Spleen (tissue), 11 donors: ENCODE measurements around the gene ARHGEF26. TPM values are rescaled to one million over a fixed set of nuclear protein-coding genes. Genes with fewer than 3 reads are reported as not detected.
A peak's percentile ranks its signal among the peaks of the same experiment; 100 is the strongest.

Source experiments
- DNase-seq: peaks from one replicate; pipeline ENCODE4 v3.0.0-alpha.2; 2020
- H3K27ac ChIP-seq, 8 donors: fragments of 200-600 bp; sonication (generic) in 7 of 8; 1 replicate in 4 of 8; 2 replicates in 4 of 8; pipeline versions ENCODE4 v1.5.0 to v1.8.0; 2016 to 2021; ENCODE audit warnings: inconsistent platforms in 4 of 8, mild to moderate bottlenecking in 4 of 8, moderate library complexity in 1 of 8
- H3K27me3 ChIP-seq, 7 donors: fragments of 200-600 bp; sonication (generic) in 6 of 7; replicated peaks in 1 of 7; 1 replicate in 4 of 7; 2 replicates in 3 of 7; pipeline versions ENCODE4 v1.5.0 to v1.8.0; 2016 to 2021; ENCODE audit warnings: inconsistent platforms in 3 of 7, mild to moderate bottlenecking in 1 of 7
- H3K36me3 ChIP-seq, 6 donors: fragments of 200-600 bp; sonication (generic) in 5 of 6; 1 replicate in 4 of 6; 2 replicates in 2 of 6; pipeline versions ENCODE4 v1.5.0 to v1.8.0; 2016 to 2021; ENCODE audit warnings: inconsistent platforms in 2 of 6
- H3K4me1 ChIP-seq, 6 donors: fragments of 200-600 bp; sonication (generic) in 5 of 6; 1 replicate in 3 of 6; 2 replicates in 3 of 6; pipeline versions ENCODE4 v1.5.0 to v1.8.0; 2016 to 2021; ENCODE audit warnings: inconsistent platforms in 3 of 6
- H3K4me3 ChIP-seq, 8 donors: fragments of 200-600 bp; sonication (generic) in 7 of 8; 1 replicate in 4 of 8; 2 replicates in 4 of 8; pipeline versions ENCODE4 v1.5.0 to v1.8.0; 2016 to 2021; ENCODE audit warnings: inconsistent platforms in 4 of 8, mild to moderate bottlenecking in 4 of 8, moderate library complexity in 2 of 8
- H3K9me3 ChIP-seq, 8 donors: fragments of 200-600 bp; sonication (generic) in 7 of 8; 1 replicate in 4 of 8; 2 replicates in 4 of 8; pipeline versions ENCODE4 v1.5.0 to v1.8.0; 2016 to 2021; ENCODE audit warnings: inconsistent platforms in 4 of 8
- CTCF ChIP-seq, 11 experiments: fragments of 200-600 bp in 7 of 11; fragments of 450-650 bp in 4 of 11; sonication (generic) in 4 of 11; IDR thresholded peaks in 8 of 11; conservative IDR thresholded peaks in 3 of 11; 1 replicate in 7 of 11; 2 replicates in 4 of 11; pipeline versions ENCODE4 v1.4.0 to v1.8.0; 2016 to 2021; ENCODE audit warnings: antibody characterized with exemption in 11 of 11, inconsistent platforms in 4 of 11, mild to moderate bottlenecking in 1 of 11
- POLR2A ChIP-seq, 3 donors: fragments of 450-650 bp; IDR thresholded peaks; one replicate each; pipeline ENCODE4 v1.5.1; 2017; ENCODE audit warnings: antibody characterized with exemption in 3 of 3, mild to moderate bottlenecking in 1 of 3
- POLR2AphosphoS5 ChIP-seq, 3 donors: sonication (generic); formaldehyde crosslinking; IDR thresholded peaks; one replicate each; pipeline ENCODE4 v1.5.1; 2017; ENCODE audit warnings: antibody characterized with exemption in 3 of 3
- WGBS, 5 donors: extraction: QIAGEN DNeasy Blood & Tissue Kit in 3 of 5; methylation state at CpG; one replicate each; pipeline versions ENCODE4 v1.1.5 to v1.1.7; 2013 to 2018; 5-methylcytosine and 5-hydroxymethylcytosine counted together
- intact Hi-C: fragments of 100-400 bp; cut with DNase I; formaldehyde crosslinking; loops from one replicate; pipeline ENCODE4 v1.15.0; 2023; ENCODE audit warnings: low total_unique reads
- polyA plus RNA-seq, 3 donors: library from polyadenylated mRNA; stranded (reverse); fragments of 200-250 nt; gene quantifications; one replicate each; pipeline ENCODE4 v1.2.1, GENCODE V29; 2013
- total RNA-seq, 7 donors: library from RNA; depleted of rRNA in 3 of 7; stranded (reverse); fragments of >200 nt in 3 of 7; fragmentation: NEBNext Ultra II Directional in 4 of 7; extraction: Animal tissue kit (Norgen Biotek cat#: 25700) in 4 of 7; gene quantifications; one replicate each; pipeline versions ENCODE4 v1.1.0 to v1.2.1, GENCODE V29; 2016 to 2021
- donor health status: healthy with polysubstance abuse.
- donor health status: DM: no; HTN: no; CAD: no; lungs with moderate emphysema.
- donor health status: DM: no; HTN: no; CAD: no.
- donor health status: Bipolar disorder and iron deficiency.
- donor health status: healthy.
- donor health status: DM: no; HTN: no; CAD: no.
- donor health status: DM: yes; HTN: yes; CAD: no.

The ARHGEF26 gene
- total and polyA plus RNA-seq, 10 donors: 0.30 to 6.3 (median 1.1) TPM

GRCh38 chr3:154119951-154120350, 1.2 kb upstream of the ARHGEF26 start:
- H3K4me1 ChIP-seq: peaks cover 8 to 34% (median 23%) of the 10 kb centered on the region in 6 donors
- DNase-seq: no peak
- 77 to 93% (median 88%) methylated on average over 2 of the region's 2 CpGs for WGBS, 5 donors
- H3K27me3 ChIP-seq: peaks cover 0 to 71% (median 16%) of the 10 kb centered on the region in 7 donors
- H3K4me3 ChIP-seq: no peak overlapping the region
- H3K36me3 ChIP-seq: no peaks in the 10 kb centered on the region
- intact Hi-C loops: no loop called here
- H3K9me3 ChIP-seq: no peaks in the 10 kb centered on the region
- H3K27ac ChIP-seq: no peak overlapping the region
- no peak for TF ChIP-seq POLR2A (IDR thresholded peaks at IDR 0.05)
- TF ChIP-seq POLR2AphosphoS5 (IDR thresholded peaks at IDR 0.05): no peak
- no peak for TF ChIP-seq CTCF (IDR thresholded peaks at IDR 0.05 in 8 of 11, conservative IDR thresholded peaks at IDR 0.05 in 3 of 11)

- DNase-seq: peak; percentile 77
- 1 to 7% (median 3%) methylated on average over 27 to 76 of the region's 76 CpGs for WGBS, 5 donors
- TF ChIP-seq POLR2AphosphoS5 (IDR thresholded peaks at IDR 0.05): peak in 1 of 3 donors; percentile 27
- TF ChIP-seq CTCF (IDR thresholded peaks at IDR 0.05 in 8 of 11, conservative IDR thresholded peaks at IDR 0.05 in 3 of 11): no peak
- peaks cover 8 to 34% (median 23%) of the 10 kb centered on the region in 6 donors for H3K4me1 ChIP-seq
- peak overlapping the region in 2 of 8 donors; percentile 7 to 26 for H3K27ac ChIP-seq
- H3K4me3 ChIP-seq: peak overlapping the region; percentile 60 to 77 (median 65)
- peaks cover 0 to 62% (median 16%) of the 10 kb centered on the region in 7 donors for H3K27me3 ChIP-seq
- intact Hi-C loops: no loop called here
- H3K9me3 ChIP-seq: no peaks in the 10 kb centered on the region
- H3K36me3 ChIP-seq: no peaks in the 10 kb centered on the region
Measured at GRCh38 chr3:154121701-154122551, 736 bp downstream of the ARHGEF26 start.

GRCh38 chr3:154122552-154122911, 1.3 kb downstream of the ARHGEF26 start:
- Histone ChIP-seq H3K36me3 (no peaks in the 10 kb centered on the region), H3K4me3 (peak overlapping the region in 7 of 8 donors; percentile 60 to 77 (median 67)), H3K27ac (no peak overlapping the region), H3K4me1 (peaks cover 8 to 34% (median 23%) of the 10 kb centered on the region in 6 donors), H3K27me3 (peaks cover 0 to 62% (median 16%) of the 10 kb centered on the region in 7 donors), H3K9me3 (no peaks in the 10 kb centered on the region)
- intact Hi-C loops: no loop called here
- 6 to 14% (median 10%) methylated on average over 18 of the region's 18 CpGs for WGBS, 5 donors
- no peak for TF ChIP-seq CTCF (IDR thresholded peaks at IDR 0.05 in 8 of 11, conservative IDR thresholded peaks at IDR 0.05 in 3 of 11)
- TF ChIP-seq POLR2A (IDR thresholded peaks at IDR 0.05): no peak
- no peak for TF ChIP-seq POLR2AphosphoS5 (IDR thresholded peaks at IDR 0.05)
- DNase-seq: no peak

- Histone ChIP-seq H3K27me3 (peaks cover 0 to 62% (median 16%) of the 10 kb centered on the region in 7 donors), H3K9me3 (no peaks in the 10 kb centered on the region), H3K36me3 (no peaks in the 10 kb centered on the region), H3K4me1 (peaks cover 8 to 34% (median 23%) of the 10 kb centered on the region in 6 donors), H3K27ac (peak overlapping the region in 1 of 8 donors; percentile 30), H3K4me3 (peak overlapping the region; percentile 2 to 77 (median 65))
- intact Hi-C loops: no loop called here
- TF ChIP-seq POLR2A (IDR thresholded peaks at IDR 0.05) (no peak), CTCF (IDR thresholded peaks at IDR 0.05 in 8 of 11, conservative IDR thresholded peaks at IDR 0.05 in 3 of 11) (no peak), POLR2AphosphoS5 (IDR thresholded peaks at IDR 0.05) (no peak)
- WGBS, 5 donors: 22 to 28% (median 26%) methylated on average over 12 of the region's 12 CpGs
- no peak for DNase-seq
Measured at GRCh38 chr3:154122912-154123559, 1.8 kb downstream of the ARHGEF26 start.
